Hepatocyte (in vitro differentiated cells): ENCODE measurements around the gene PMPCA. TPM values are rescaled to one million over a fixed set of nuclear protein-coding genes. Genes with fewer than 3 reads are reported as not detected.

Experiments
- DNase-seq: peaks from one replicate; pipeline ENCODE4 v3.0.0-alpha.2; 2016; ENCODE audit warnings: low spot score
- H2AFZ ChIP-seq: fragments of 200-600 bp; sonication (generic); 2 replicates; pipeline ENCODE4 v1.6.0; 2016; ENCODE audit warnings: antibody characterized with exemption, mild to moderate bottlenecking
- H3K27ac ChIP-seq: fragments of 200-600 bp; sonication (generic); 2 replicates; pipeline ENCODE4 v1.5.1; 2016; ENCODE audit warnings: mild to moderate bottlenecking
- H3K27me3 ChIP-seq: fragments of 200-600 bp; sonication (generic); 2 replicates; pipeline ENCODE4 v1.6.1; 2016
- H3K36me3 ChIP-seq: fragments of 200-600 bp; sonication (generic); replicated peaks from 2 replicates; pipeline ENCODE4 v1.5.1; 2016; ENCODE audit warnings: low read depth; ENCODE audit not compliant: insufficient read depth
- H3K4me1 ChIP-seq: fragments of 200-600 bp; sonication (generic); 2 replicates; pipeline ENCODE4 v1.5.1; 2016; ENCODE audit warnings: mild to moderate bottlenecking, moderate library complexity; ENCODE audit not compliant: insufficient read depth
- H3K4me2 ChIP-seq: fragments of 200-600 bp; sonication (generic); 2 replicates; pipeline ENCODE4 v1.6.0; 2016
- H3K4me3 ChIP-seq: fragments of 200-600 bp; sonication (generic); 2 replicates; pipeline ENCODE4 v1.5.1; 2016; ENCODE audit warnings: mild to moderate bottlenecking
- H3K79me2 ChIP-seq: fragments of 200-600 bp; sonication (generic); 2 replicates; pipeline ENCODE4 v1.6.0; 2017; ENCODE audit warnings: mild to moderate bottlenecking
- H3K9me2 ChIP-seq: fragments of 200-600 bp; sonication (generic); replicated peaks from 2 replicates; pipeline ENCODE4 v1.6.0; 2017; ENCODE audit warnings: mild to moderate bottlenecking; ENCODE audit not compliant: insufficient read depth
- H3K9me3 ChIP-seq: fragments of 200-600 bp; sonication (generic); 2 replicates; pipeline ENCODE4 v1.5.1; 2016; ENCODE audit warnings: low read depth, mild to moderate bottlenecking
- H4K20me1 ChIP-seq: fragments of 200-600 bp; sonication (generic); 2 replicates; pipeline ENCODE4 v1.6.0; 2016; ENCODE audit warnings: mild to moderate bottlenecking; ENCODE audit not compliant: insufficient read depth, poor library complexity, severe bottlenecking
- EZH2 ChIP-seq: fragments of 200-600 bp; sonication (generic); IDR thresholded peaks from 2 replicates; pipeline ENCODE4 v1.6.1; 2016; ENCODE audit warnings: antibody characterized with exemption, mild to moderate bottlenecking, borderline replicate concordance
- EZH2phosphoT487 ChIP-seq: fragments of 200-600 bp; sonication (generic); IDR thresholded peaks from one replicate; pipeline ENCODE4 v1.6.1; 2018; ENCODE audit warnings: antibody characterized with exemption, mild to moderate bottlenecking, low read depth, moderate library complexity; ENCODE audit not compliant: unreplicated experiment, severe bottlenecking
- WGBS: methylation state at CpG from one replicate; pipeline ENCODE4 v1.1.6; 2016; ENCODE audit warnings: low lambda C conversion rate; ENCODE audit errors: missing lambda C conversion rate; 5-methylcytosine and 5-hydroxymethylcytosine counted together
- polyA plus RNA-seq: library from polyadenylated mRNA; unstranded; fragments of >200 nt; fragmentation: Nextera tagmentation; extraction: Ambion mirVana; gene quantifications from 2 replicates; pipeline ENCODE4 v1.2.1, GENCODE V29; 2016
- total RNA-seq: library from RNA; depleted of rRNA; stranded (reverse); fragments of >200 nt; gene quantifications from 2 replicates; pipeline ENCODE4 v1.2.3, GENCODE V29; 2014
- TF ChIP-seq, protein P1 (sequence below): fragments of 200-600 bp; sonication (generic); IDR thresholded peaks from 2 replicates; pipeline ENCODE4 v1.5.1; 2016; ENCODE audit warnings: antibody characterized with exemption, mild to moderate bottlenecking; ENCODE audit not compliant: poor library complexity

PMPCA gene
- total and polyA plus RNA-seq, 2 experiments from 2014 or later = 45.1 to 85.7 TPM

DNA sequence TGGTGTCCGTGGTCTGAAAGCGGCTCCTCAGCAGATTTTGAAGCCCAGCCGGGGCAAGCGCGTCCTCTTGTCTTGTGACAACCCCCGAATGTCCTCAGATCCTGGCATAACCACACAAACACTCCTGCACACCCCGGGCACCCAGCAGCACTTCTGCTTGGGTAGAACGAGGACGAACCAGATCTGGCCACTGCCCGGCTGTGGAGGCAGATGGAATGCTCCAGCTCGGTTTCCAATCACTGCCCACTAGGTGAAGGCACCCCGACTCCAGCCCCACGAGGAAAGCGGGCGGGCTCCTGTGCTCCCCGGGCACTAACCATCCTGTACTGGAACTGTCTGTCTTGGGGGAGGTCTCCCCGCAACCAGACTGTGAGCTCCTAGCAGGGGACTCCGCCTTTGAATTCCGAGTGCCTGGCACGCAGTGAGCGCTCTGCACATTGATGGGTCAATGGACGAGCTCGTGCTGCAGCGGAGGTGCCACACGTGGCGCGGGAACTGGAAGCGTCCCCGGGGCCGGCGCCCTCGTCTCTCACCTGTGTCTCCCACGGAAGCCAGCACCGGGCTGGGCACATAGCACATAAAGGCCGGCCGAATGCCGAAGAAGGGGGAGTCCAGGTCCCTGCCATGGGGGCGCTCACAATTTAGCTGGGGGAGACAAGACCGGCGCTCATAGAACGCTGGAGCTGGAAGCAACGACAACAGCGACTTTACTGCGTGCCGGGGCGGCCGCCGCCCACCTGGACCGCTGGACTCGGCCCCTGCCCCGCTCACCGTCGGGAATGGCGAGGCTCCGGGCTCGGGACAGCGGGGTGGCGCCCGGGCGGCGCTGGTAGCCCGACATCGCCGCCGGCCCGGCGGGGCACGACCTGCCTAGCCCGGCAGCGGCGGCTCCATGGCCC lies 652 bp upstream of the PMPCA start:
- Histone ChIP-seq H3K79me2 (peaks cover 50% of the 10 kb centered on the region), H3K9me2 (no peaks in the 10 kb centered on the region), H4K20me1 (peaks cover 4% of the 10 kb centered on the region), H3K27me3 (no peaks in the 10 kb centered on the region), H3K4me1 (peaks cover 15% of the 10 kb centered on the region), H2AFZ (peak overlapping the region; percentile 76), H3K36me3 (no peaks in the 10 kb centered on the region), H3K27ac (peak overlapping the region; percentile 82), H3K4me3 (peak overlapping the region; percentile 80), H3K9me3 (no peaks in the 10 kb centered on the region), H3K4me2 (peak overlapping the region; percentile 99)
- 23% methylated on average over 44 of the region's 71 CpGs for WGBS
- TF ChIP-seq EZH2 = no peak
- DNase-seq = peak; percentile 60

DNA sequence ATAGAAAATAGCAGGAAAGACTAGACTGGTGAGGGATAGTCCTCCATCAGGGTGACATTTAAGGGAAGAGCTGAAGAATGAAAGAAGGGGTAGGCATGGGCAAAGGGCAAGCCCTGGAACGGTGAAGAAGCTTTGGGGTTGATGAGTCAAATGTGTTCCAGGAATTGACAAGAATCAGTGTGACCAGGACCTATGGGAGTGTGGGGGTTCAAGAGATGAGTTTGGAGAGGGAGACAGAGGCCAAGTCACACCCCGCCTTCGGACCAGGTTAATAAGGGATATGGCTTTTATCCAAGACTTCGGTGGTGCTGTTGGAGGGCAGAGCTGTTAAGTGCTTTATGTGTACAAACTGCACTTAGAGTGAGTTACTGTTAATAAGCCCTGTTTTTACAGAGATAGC lies 920 bp downstream of the PMPCA start:
- Histone ChIP-seq H3K9me2 (no peaks in the 10 kb centered on the region), H3K36me3 (no peaks in the 10 kb centered on the region), H3K27ac (peak overlapping the region; percentile 96), H2AFZ (no peak overlapping the region), H3K79me2 (peaks cover 50% of the 10 kb centered on the region), H3K4me3 (peak overlapping the region; percentile 92), H3K4me2 (peak overlapping the region; percentile 97), H3K4me1 (peaks cover 15% of the 10 kb centered on the region), H4K20me1 (peaks cover 4% of the 10 kb centered on the region), H3K27me3 (no peaks in the 10 kb centered on the region), H3K9me3 (no peaks in the 10 kb centered on the region)
- WGBS = 73% methylated on average over 4 of the region's 4 CpGs
- TF ChIP-seq, protein P1, sequence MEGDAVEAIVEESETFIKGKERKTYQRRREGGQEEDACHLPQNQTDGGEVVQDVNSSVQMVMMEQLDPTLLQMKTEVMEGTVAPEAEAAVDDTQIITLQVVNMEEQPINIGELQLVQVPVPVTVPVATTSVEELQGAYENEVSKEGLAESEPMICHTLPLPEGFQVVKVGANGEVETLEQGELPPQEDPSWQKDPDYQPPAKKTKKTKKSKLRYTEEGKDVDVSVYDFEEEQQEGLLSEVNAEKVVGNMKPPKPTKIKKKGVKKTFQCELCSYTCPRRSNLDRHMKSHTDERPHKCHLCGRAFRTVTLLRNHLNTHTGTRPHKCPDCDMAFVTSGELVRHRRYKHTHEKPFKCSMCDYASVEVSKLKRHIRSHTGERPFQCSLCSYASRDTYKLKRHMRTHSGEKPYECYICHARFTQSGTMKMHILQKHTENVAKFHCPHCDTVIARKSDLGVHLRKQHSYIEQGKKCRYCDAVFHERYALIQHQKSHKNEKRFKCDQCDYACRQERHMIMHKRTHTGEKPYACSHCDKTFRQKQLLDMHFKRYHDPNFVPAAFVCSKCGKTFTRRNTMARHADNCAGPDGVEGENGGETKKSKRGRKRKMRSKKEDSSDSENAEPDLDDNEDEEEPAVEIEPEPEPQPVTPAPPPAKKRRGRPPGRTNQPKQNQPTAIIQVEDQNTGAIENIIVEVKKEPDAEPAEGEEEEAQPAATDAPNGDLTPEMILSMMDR = no peak
- TF ChIP-seq EZH2phosphoT487 (no peak), EZH2 (no peak)
- DNase-seq = no peak

DNA sequence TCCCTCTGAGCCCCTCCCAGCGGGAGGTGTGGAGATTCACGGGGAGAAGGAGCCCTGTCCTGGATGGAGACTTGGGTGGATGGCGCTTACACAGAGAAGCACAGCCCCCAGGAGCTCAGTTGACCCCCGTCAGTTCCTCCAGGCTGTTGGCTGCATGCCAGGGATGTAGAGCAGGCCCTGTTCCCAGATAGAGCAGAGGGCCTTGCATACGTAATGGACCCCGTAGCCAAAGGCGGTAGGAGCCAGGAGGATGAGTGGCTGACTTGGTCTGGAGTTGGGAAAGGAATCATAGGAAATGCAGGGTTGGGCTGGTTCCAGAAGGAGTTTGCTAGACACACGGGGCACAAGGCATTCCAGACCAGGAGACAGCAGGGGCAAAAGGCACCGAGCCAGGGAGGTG lies 2.5 kb downstream of the PMPCA start:
- H4K20me1 ChIP-seq = peaks cover 4% of the 10 kb centered on the region

DNA sequence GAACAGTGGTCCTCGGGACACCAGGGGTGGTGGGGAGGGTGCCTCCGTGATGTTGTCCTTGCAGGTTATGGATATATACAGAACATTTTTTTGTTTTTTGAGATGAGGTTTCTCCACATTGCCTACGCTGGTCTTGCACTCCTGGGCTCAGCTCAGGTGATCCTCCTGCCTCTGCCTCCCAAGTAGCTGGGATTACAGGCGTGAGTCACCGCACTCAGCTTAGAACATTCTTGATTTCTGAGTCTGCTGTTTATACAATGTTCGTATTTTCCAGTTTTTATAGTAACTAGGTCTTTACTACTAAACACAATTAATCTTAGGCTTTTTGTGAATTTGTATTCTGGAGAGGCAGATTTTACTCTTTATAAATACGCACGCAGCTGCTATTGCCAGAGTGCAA lies 6.0 kb downstream of the PMPCA start:
- Histone ChIP-seq H3K4me1 (peaks cover 8% of the 10 kb centered on the region), H3K9me3 (no peaks in the 10 kb centered on the region), H3K4me2 (no peak overlapping the region), H4K20me1 (no peaks in the 10 kb centered on the region), H3K79me2 (peaks cover 24% of the 10 kb centered on the region), H3K27ac (no peak overlapping the region), H3K36me3 (no peaks in the 10 kb centered on the region), H3K4me3 (no peak overlapping the region), H3K9me2 (no peaks in the 10 kb centered on the region), H3K27me3 (no peaks in the 10 kb centered on the region), H2AFZ (no peak overlapping the region)
- 96% methylated on average over 8 of the region's 8 CpGs for WGBS
- DNase-seq = no peak
- TF ChIP-seq, protein P1 = no peak
- TF ChIP-seq EZH2 (no peak), EZH2phosphoT487 (no peak)

More for the DNA sequence above, 2.5 kb downstream of the PMPCA start:
- no peak for TF ChIP-seq EZH2
- TF ChIP-seq EZH2phosphoT487 = no peak
- TF ChIP-seq, protein P1 = no peak
- no peaks in the 10 kb centered on the region for H3K9me2 ChIP-seq
- H3K9me3 ChIP-seq = no peaks in the 10 kb centered on the region
- H3K27me3 ChIP-seq = no peaks in the 10 kb centered on the region
- peaks cover 50% of the 10 kb centered on the region for H3K79me2 ChIP-seq
- H3K27ac ChIP-seq = no peak overlapping the region
- no peak for DNase-seq
- H3K4me2 ChIP-seq = no peak overlapping the region
- H3K36me3 ChIP-seq = no peaks in the 10 kb centered on the region
- H3K4me1 ChIP-seq = peaks cover 15% of the 10 kb centered on the region
- 90% methylated on average over 9 of the region's 9 CpGs for WGBS
- H3K4me3 ChIP-seq = no peak overlapping the region
- H2AFZ ChIP-seq = no peak overlapping the region
